ENCODE results near the gene TGFA. TPM values are rescaled to one million over a fixed set of nuclear protein-coding genes. Genes with fewer than 3 reads are reported as not detected.

TGFA gene
- total RNA-seq, 2 donors from 2014 or later = 2.0 to 3.2 TPM

DNA sequence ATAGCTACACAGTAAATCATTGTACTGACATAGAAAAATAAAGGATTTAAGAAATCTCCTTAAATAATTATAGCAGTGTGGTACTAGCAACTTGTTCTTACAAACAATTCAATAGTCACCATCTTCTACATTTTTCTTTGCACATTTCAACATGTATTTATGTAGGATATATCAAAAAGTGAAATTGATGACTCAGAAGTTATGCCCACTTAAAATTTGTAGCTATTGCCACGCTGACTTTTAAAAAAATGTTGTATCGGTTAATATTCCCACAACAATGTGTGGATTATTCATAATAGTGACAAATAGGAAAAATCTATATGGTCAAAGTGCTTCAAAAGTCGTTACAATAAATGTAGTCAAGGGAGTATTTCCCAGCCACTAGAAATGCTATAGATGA lies 6.7 kb downstream of the TGFA start:
- H3K27me3 ChIP-seq (ENCODE audit: control insufficient read depth, insufficient read depth, low read length, poor library complexity, severe bottlenecking) = peaks cover 26% of the 10 kb centered on the region
- H3K27ac ChIP-seq (ENCODE audit: low read depth, low read length) = no peak overlapping the region
- H3K27ac Mint-ChIP-seq = no peak overlapping the region
- no peaks in the 10 kb centered on the region for H3K4me1 ChIP-seq (ENCODE audit: control insufficient read depth, insufficient read depth, low read length)
- H3K4me3 ChIP-seq (ENCODE audit: low read length) = no peak overlapping the region
- peaks cover 6% of the 10 kb centered on the region for H3K4me1 Mint-ChIP-seq
- H3K4me3 Mint-ChIP-seq = no peak overlapping the region
- no peaks in the 10 kb centered on the region for H3K9me3 Mint-ChIP-seq
- no peaks in the 10 kb centered on the region for H3K36me3 ChIP-seq (ENCODE audit: control insufficient read depth, insufficient read depth, low read length)
- H3K9me3 ChIP-seq (ENCODE audit: control insufficient read depth, low read length) = no peaks in the 10 kb centered on the region
- H3K27me3 Mint-ChIP-seq (ENCODE audit: insufficient read depth) = peaks cover 20% of the 10 kb centered on the region
- H3K9ac ChIP-seq (ENCODE audit: extremely low read depth, low read length, poor library complexity, severe bottlenecking) = no peak overlapping the region
- TF ChIP-seq, protein P1, sequence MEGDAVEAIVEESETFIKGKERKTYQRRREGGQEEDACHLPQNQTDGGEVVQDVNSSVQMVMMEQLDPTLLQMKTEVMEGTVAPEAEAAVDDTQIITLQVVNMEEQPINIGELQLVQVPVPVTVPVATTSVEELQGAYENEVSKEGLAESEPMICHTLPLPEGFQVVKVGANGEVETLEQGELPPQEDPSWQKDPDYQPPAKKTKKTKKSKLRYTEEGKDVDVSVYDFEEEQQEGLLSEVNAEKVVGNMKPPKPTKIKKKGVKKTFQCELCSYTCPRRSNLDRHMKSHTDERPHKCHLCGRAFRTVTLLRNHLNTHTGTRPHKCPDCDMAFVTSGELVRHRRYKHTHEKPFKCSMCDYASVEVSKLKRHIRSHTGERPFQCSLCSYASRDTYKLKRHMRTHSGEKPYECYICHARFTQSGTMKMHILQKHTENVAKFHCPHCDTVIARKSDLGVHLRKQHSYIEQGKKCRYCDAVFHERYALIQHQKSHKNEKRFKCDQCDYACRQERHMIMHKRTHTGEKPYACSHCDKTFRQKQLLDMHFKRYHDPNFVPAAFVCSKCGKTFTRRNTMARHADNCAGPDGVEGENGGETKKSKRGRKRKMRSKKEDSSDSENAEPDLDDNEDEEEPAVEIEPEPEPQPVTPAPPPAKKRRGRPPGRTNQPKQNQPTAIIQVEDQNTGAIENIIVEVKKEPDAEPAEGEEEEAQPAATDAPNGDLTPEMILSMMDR (conservative IDR thresholded peaks at IDR 0.05) = no peak
- 58 to 74% methylated on average over 3 of the region's 3 CpGs for whole genome bisulfite sequencing, 2 experiments (ENCODE audit: insufficient coverage in 1 of 2, insufficient read length in 1 of 2)
- no peak for DNase-seq
- H3K36me3 Mint-ChIP-seq (ENCODE audit: low read depth) = no peaks in the 10 kb centered on the region

DNA sequence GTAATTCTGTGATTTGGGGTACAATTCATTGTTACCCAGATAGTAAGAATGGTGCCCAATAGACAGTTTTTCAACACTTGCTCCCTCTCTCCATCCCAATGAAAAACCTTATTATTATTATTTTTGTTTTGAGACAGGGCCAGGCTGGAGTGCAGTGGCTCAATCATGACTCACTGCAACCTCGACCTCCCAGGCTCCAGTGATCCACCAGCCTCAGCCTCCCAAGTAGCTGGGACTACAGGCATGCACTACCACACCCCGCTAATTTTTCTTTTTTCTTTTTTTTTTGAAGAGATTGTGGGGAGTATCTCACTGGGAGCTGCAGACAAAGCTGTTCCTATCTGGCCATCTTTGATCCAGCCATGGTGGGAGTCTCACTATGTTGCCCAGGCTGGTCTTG lies 7.2 kb downstream of the TGFA start:
- H3K4me3 Mint-ChIP-seq = no peak overlapping the region
- peaks cover 6% of the 10 kb centered on the region for H3K4me1 Mint-ChIP-seq
- H3K9me3 ChIP-seq (ENCODE audit: control insufficient read depth, low read length) = no peaks in the 10 kb centered on the region
- H3K27ac ChIP-seq (ENCODE audit: low read depth, low read length) = no peak overlapping the region
- TF ChIP-seq, protein P1 (conservative IDR thresholded peaks at IDR 0.05) = no peak
- H3K36me3 Mint-ChIP-seq (ENCODE audit: low read depth) = no peaks in the 10 kb centered on the region
- H3K27me3 ChIP-seq (ENCODE audit: control insufficient read depth, insufficient read depth, low read length, poor library complexity, severe bottlenecking) = peaks cover 21% of the 10 kb centered on the region
- H3K9me3 Mint-ChIP-seq = no peaks in the 10 kb centered on the region
- no peak overlapping the region for H3K4me3 ChIP-seq (ENCODE audit: low read length)
- no peak for DNase-seq
- H3K9ac ChIP-seq (ENCODE audit: extremely low read depth, low read length, poor library complexity, severe bottlenecking) = no peak overlapping the region
- H3K27ac Mint-ChIP-seq = no peak overlapping the region
- H3K36me3 ChIP-seq (ENCODE audit: control insufficient read depth, insufficient read depth, low read length) = no peaks in the 10 kb centered on the region
- no peaks in the 10 kb centered on the region for H3K4me1 ChIP-seq (ENCODE audit: control insufficient read depth, insufficient read depth, low read length)
- peaks cover 15% of the 10 kb centered on the region for H3K27me3 Mint-ChIP-seq (ENCODE audit: insufficient read depth)
- 90% methylated on average over 2 of the region's 2 CpGs; no CpG with 5 or more reads in 1 of the 2 experiments for WGBS, 2 experiments (ENCODE audit: insufficient coverage in 1 of 2, insufficient read length in 1 of 2)

DNA sequence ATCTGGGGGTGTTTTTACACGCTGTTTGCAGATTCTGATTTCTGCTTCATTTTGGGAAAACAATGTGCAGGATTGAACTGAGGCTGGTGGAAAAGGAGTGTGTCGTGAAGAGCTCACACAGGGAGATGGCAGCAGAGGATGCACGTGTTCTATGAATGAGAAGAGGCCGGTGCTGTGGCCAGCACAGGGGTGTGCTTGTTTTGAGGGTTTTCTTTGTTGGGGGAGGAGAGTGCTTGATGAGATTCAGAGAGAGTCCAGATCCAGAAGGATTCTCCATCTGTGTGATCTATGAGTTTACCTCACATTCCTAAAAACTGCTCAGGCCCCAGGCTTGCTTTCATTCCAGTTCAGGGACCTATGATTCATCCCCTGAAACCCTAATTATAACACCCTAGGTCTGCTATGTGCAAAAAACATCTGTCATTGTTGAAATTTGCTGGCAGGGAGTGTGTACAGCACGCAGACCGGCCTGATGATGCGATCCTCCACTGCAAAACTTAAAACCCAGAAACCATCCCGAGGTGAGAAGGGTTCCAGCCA lies 12.1 kb downstream of the TGFA start:
- H3K27ac ChIP-seq (ENCODE audit: low read depth, low read length) = no peak overlapping the region
- Mint-ChIP-seq H3K27ac (no peak overlapping the region), H3K4me1 (no peaks in the 10 kb centered on the region), H3K36me3 (ENCODE audit: low read depth) (no peaks in the 10 kb centered on the region), H3K4me3 (no peak overlapping the region), H3K9me3 (peaks cover under 1% of the 10 kb centered on the region), H3K27me3 (ENCODE audit: insufficient read depth) (peaks cover 2% of the 10 kb centered on the region)
- no peak overlapping the region for H3K4me3 ChIP-seq (ENCODE audit: low read length)
- H3K9ac ChIP-seq (ENCODE audit: extremely low read depth, low read length, poor library complexity, severe bottlenecking) = no peak overlapping the region
- H3K27me3 ChIP-seq (ENCODE audit: control insufficient read depth, insufficient read depth, low read length, poor library complexity, severe bottlenecking) = no peaks in the 10 kb centered on the region
- 84 to 86% methylated on average over 8 of the region's 8 CpGs for WGBS, 2 experiments (ENCODE audit: insufficient coverage in 1 of 2, insufficient read length in 1 of 2)
- no peaks in the 10 kb centered on the region for H3K4me1 ChIP-seq (ENCODE audit: control insufficient read depth, insufficient read depth, low read length)
- no peaks in the 10 kb centered on the region for H3K36me3 ChIP-seq (ENCODE audit: control insufficient read depth, insufficient read depth, low read length)
- H3K9me3 ChIP-seq (ENCODE audit: control insufficient read depth, low read length) = peaks cover 2% of the 10 kb centered on the region
- TF ChIP-seq, protein P1 (conservative IDR thresholded peaks at IDR 0.05) = no peak
- no peak for DNase-seq
